GM04503 (cell line): ENCODE results near the gene TNFSF13.

Experiments used
- DNase-seq: peaks from one replicate; pipeline ENCODE4 v3.0.0-alpha.2; 2012; ENCODE audit warnings: low read depth

TNFSF13 gene

GRCh38 chr17:7558544-7559319, at the start of gene TNFSF13:
Gene TNFSF13, plus strand, starts transcription at chr17:7558750. Its CDS starts 290 bp downstream, at chr17:7559040.
- no peak for DNase-seq

GRCh38 chr17:7508846-7509245, 49.7 kb upstream of the TNFSF13 start:
- no peak for DNase-seq

GRCh38 chr17:7509937-7510336, 48.6 kb upstream of the TNFSF13 start:
- DNase-seq = no peak

DNA sequence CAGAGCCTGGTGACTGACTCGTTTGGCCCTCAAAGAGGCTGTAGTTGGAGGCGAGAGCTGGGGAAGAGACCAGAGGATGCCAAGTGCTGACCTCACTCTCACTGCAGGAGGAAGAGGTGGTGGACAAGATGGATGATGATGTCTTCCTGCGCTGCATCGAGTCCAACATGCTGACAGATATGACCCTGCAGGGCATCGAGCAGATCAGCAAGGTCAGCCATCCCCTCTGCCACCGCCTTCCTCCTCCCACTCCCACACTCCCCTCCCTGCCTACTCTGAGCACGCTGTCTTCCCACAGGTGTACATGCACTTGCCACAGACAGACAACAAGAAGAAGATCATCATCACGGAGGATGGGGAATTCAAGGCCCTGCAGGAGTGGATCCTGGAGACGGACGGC, 47.4 kb upstream of the TNFSF13 start:
- DNase-seq = no peak

DNA sequence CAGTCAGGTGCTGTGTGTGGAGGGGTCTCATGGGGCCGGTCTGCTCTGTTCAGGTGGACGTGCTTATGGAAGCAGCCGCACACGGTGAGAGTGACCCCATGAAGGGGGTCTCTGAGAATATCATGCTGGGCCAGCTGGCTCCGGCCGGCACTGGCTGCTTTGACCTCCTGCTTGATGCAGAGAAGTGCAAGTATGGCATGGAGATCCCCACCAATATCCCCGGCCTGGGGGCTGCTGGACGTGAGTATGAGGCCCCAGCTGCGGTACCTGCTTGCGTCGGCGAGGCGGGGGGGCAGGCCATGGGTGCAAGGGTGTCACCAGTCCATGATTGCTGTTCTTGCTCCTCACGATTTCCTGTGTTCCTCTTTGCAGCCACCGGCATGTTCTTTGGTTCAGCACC, 46.4 kb upstream of the TNFSF13 start:
- DNase-seq = no peak

DNA sequence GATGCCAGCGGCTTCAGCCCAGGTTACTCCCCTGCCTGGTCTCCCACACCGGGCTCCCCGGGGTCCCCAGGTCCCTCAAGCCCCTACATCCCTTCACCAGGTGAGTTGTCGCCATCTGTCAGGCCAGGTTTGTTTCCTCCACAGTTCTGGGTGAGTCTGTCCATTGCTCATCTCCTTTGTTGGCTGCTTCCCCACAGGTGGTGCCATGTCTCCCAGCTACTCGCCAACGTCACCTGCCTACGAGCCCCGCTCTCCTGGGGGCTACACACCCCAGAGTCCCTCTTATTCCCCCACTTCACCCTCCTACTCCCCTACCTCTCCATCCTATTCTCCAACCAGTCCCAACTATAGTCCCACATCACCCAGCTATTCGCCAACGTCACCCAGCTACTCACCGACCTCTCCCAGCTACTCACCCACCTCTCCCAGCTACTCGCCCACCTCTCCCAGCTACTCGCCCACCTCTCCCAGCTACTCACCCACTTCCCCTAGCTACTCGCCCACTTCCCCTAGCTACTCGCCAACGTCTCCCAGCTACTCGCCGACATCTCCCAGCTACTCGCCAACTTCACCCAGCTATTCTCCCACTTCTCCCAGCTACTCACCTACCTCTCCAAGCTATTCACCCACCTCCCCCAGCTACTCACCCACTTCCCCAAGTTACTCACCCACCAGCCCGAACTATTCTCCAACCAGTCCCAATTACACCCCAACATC, 45.6 kb upstream of the TNFSF13 start:
- no peak for DNase-seq

DNA sequence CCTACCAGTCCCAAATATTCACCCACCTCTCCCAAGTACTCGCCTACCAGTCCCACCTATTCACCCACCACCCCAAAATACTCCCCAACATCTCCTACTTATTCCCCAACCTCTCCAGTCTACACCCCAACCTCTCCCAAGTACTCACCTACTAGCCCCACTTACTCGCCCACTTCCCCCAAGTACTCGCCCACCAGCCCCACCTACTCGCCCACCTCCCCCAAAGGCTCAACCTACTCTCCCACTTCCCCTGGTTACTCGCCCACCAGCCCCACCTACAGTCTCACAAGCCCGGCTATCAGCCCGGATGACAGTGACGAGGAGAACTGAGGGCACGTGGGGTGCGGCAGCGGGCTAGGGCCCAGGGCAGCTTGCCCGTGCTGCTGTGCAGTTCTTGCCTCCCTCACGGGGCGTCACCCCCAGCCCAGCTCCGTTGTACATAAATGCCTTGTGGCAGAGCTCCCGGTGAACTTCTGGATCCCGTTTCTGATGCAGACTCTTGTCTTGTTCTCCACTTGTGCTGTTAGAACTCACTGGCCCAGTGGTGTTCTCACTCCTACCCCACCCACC, 44.6 kb upstream of the TNFSF13 start:
- DNase-seq = no peak

GRCh38 chr17:7515911-7516610, 42.5 kb upstream of the TNFSF13 start:
- no peak for DNase-seq

- no peak for DNase-seq
Measured at GRCh38 chr17:7523033-7523432, 35.5 kb upstream of the TNFSF13 start.

DNA sequence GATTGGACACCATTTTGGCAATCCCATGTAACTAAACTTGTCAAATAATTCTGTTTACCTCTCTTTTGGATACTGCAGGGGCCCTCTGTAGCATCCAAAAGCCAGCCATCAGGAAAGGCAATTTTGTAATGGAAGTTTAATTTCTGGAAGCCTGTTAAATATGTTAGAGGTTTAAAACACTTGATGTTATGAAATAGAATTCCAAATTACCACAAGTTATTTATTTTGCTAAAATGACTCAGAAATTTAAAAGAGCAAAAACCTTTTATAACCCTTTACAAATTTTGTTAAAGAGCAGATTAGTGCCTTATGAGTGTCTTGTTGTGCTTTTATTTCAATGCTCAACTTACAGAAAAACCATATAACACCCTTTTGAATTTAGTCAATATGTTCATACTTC, 29.7 kb upstream of the TNFSF13 start:
- DNase-seq = no peak

- DNase-seq = no peak
Measured at GRCh38 chr17:7530023-7530900, 28.3 kb upstream of the TNFSF13 start.

- DNase-seq = no peak
Measured at GRCh38 chr17:7538050-7538449, 20.5 kb upstream of the TNFSF13 start.

GRCh38 chr17:7538891-7539545, 19.5 kb upstream of the TNFSF13 start:
- DNase-seq = no peak

- no peak for DNase-seq
Measured at GRCh38 chr17:7541074-7541621, 17.4 kb upstream of the TNFSF13 start.

DNA sequence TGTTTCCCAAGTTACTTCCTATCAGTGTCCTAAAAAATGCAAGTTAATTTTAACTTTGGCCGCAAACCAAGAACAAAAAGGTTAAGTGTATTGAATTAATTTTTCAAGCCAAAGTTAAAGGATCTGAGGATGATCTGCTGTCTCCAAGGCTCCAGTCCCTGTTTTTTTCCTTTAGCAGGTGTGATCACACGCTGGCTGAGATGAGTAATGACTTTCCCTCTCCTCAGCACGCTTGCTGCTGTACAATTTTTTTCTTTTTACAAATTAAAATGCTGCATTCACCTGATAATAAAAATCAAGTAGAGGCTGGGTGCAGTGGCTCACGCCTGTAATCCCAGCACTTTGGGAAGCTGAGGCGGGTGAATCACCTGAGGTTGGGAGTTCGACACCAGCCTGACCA, 13.6 kb upstream of the TNFSF13 start:
- no peak for DNase-seq

DNA sequence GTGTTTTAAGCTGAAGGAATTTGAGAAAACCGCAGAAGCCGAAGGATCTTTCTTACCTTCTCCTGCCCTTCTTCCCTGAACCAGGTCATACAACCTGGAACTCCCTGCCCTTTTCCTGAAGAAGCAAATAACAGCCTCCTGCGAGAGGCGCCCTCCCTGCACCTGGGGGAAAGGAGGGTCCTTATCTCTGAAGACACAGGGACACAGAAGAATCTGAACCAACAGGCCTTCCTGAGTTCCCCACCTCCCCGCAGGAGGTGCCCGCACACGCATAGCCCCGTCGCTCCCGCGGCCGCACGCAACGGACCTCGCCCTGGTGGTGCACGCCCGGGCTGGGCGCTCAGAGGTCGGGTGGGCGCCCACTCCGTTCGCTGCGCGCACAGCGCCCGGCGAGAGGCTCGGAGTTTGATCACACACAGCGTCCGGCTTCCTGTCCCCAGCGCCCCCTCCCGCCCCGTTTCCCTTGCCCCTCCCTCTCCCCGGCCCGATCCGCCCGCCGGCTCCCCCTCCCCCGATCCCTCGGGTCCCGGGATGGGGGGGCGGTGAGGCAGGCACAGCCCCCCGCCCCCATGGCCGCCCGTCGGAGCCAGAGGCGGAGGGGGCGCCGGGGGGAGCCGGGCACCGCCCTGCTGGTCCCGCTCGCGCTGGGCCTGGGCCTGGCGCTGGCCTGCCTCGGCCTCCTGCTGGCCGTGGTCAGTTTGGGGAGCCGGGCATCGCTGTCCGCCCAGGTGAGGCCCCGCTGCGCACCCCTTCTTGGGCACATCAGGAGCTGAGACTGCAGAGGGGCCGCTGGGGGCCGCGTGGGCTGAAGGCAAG, 9.8 kb upstream of the TNFSF13 start, which contains the start of gene TNFSF12:
TNFSF12 (plus strand) TSS at position 474 of the 816 bp plus-strand sequence; CDS start at position 570, 96 bp downstream.
- DNase-seq = no peak

- no peak for DNase-seq
Measured at GRCh38 chr17:7549401-7550055, 9.0 kb upstream of the TNFSF13 start.

DNA sequence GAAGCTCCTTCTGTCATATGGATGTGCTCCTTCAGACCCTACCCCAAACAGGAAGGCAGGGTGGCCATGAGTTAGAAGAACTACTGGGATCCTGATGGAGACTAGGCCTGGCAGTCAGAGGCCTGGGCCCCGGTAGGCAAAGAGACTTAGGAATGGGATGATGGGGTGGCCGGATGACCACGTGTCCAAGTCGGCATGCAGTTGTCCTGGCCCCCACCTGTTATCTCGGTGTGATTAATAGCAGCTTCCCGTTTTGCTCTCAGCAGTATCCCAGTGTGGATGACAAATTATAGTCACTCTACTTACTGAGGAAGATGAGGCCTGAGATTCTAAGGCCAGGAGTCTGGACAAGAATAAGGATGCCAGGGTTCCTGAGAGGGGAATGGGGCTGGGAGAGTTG, 8.2 kb upstream of the TNFSF13 start:
- DNase-seq = no peak

GRCh38 chr17:7551396-7551795, 7.2 kb upstream of the TNFSF13 start:
- no peak for DNase-seq
